Transverse colon (tissue), 4 donors: ENCODE measurements around the gene ARHGEF25.

ENCODE experiments used
- CTCF ChIP-seq, 5 experiments: fragments of 200-600 bp in 3 of 5; fragments of 450-650 bp in 2 of 5; sonication (generic) in 3 of 5; IDR thresholded peaks; 1 replicate in 2 of 5; 2 replicates in 3 of 5; pipeline ENCODE4 v1.5.1; 2016 to 2017; ENCODE audit warnings: antibody characterized with exemption in 5 of 5, inconsistent platforms in 3 of 5, mild to moderate bottlenecking in 2 of 5, moderate library complexity in 1 of 5
- EP300 ChIP-seq: sonication (generic); formaldehyde crosslinking; IDR thresholded peaks from one replicate; pipeline ENCODE4 v1.6.1; 2017; ENCODE audit warnings: antibody characterized with exemption, low read depth
- POLR2A ChIP-seq: fragments of 450-650 bp; IDR thresholded peaks from one replicate; pipeline ENCODE4 v1.6.1; 2016; ENCODE audit warnings: antibody characterized with exemption, mild to moderate bottlenecking, moderate library complexity
- POLR2AphosphoS5 ChIP-seq, 3 donors: sonication (generic); formaldehyde crosslinking; IDR thresholded peaks; one replicate each; pipeline ENCODE4 v1.6.1; 2016; ENCODE audit warnings: antibody characterized with exemption in 3 of 3

- no peak for TF ChIP-seq POLR2A
- no peak for TF ChIP-seq CTCF (IDR thresholded peaks at IDR 0.05)
- TF ChIP-seq POLR2AphosphoS5 (IDR thresholded peaks at IDR 0.05) = no peak
- no peak for TF ChIP-seq EP300
Measured at GRCh38 chr12:57581802-57582201, 29.4 kb upstream of the ARHGEF25 start.
